ENCODE measurements around the gene SYT1. TPM values are rescaled to one million over a fixed set of nuclear protein-coding genes. Genes with fewer than 3 reads are reported as not detected.
"Not testable (repeated sequence)": the region's sequence is repeated elsewhere in the genome, so short reads cannot be mapped to it uniquely, and the experiment has no call there.

Gene SYT1
- total and polyA plus RNA-seq, 2 experiments from 2014 or later, result 48.7 to 51.7 TPM

DNA sequence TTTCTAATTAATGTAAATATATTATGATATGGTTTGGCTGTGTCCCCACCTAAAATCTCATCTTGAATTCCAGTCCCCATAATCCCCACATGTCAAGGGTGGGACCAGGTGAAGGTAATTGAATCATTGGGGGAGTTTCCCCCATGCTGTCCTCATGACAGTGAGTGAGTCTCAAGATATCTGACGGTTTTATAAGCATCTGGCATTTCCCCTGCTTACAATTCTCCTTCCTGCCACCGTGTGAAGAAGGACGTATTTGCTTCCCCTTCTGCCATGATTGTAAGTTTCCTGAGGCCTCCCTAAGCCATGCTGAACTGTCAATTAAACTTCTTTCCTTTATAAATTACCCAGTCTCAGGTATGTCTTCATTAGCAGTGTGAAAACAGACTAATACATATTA, 562.2 kb downstream of the SYT1 start:
- not testable (repeated sequence) for H3F3A ChIP-seq (replicated peaks; ENCODE audit: low read depth); H3K27me3 ChIP-seq (ENCODE audit: insufficient read depth); H3K9me2 ChIP-seq (ENCODE audit: insufficient read depth); H3K27ac ChIP-seq (ENCODE audit: low read depth); ATAC-seq; H3K27me3 Mint-ChIP-seq (ENCODE audit: insufficient read depth, low read depth, poor library complexity); H3K4me2 ChIP-seq; H3K79me2 ChIP-seq (replicated peaks; ENCODE audit: insufficient read depth); H3K36me3 ChIP-seq (ENCODE audit: insufficient read depth); H3K4me1 ChIP-seq (ENCODE audit: insufficient read depth); H3K9me3 Mint-ChIP-seq; H3K4me3 ChIP-seq; H2AFZ ChIP-seq; H3K36me3 Mint-ChIP-seq (ENCODE audit: low read depth); H3K4me3 Mint-ChIP-seq; H4K20me1 ChIP-seq (replicated peaks; ENCODE audit: insufficient read depth); DNase-seq (ENCODE audit: low spot score); H3K27ac Mint-ChIP-seq
- peaks cover 13% of the 10 kb centered on the region; the same call in 2 of the 3 replicates for H3K4me1 Mint-ChIP-seq

- TF ChIP-seq CREB1 (CRISPR knock-in tag; IDR thresholded peaks at IDR 0.05; ENCODE audit: low read depth), result no peak
- no peak for TF ChIP-seq ETS1 (IDR thresholded peaks at IDR 0.05)
- TF ChIP-seq, protein P1, sequence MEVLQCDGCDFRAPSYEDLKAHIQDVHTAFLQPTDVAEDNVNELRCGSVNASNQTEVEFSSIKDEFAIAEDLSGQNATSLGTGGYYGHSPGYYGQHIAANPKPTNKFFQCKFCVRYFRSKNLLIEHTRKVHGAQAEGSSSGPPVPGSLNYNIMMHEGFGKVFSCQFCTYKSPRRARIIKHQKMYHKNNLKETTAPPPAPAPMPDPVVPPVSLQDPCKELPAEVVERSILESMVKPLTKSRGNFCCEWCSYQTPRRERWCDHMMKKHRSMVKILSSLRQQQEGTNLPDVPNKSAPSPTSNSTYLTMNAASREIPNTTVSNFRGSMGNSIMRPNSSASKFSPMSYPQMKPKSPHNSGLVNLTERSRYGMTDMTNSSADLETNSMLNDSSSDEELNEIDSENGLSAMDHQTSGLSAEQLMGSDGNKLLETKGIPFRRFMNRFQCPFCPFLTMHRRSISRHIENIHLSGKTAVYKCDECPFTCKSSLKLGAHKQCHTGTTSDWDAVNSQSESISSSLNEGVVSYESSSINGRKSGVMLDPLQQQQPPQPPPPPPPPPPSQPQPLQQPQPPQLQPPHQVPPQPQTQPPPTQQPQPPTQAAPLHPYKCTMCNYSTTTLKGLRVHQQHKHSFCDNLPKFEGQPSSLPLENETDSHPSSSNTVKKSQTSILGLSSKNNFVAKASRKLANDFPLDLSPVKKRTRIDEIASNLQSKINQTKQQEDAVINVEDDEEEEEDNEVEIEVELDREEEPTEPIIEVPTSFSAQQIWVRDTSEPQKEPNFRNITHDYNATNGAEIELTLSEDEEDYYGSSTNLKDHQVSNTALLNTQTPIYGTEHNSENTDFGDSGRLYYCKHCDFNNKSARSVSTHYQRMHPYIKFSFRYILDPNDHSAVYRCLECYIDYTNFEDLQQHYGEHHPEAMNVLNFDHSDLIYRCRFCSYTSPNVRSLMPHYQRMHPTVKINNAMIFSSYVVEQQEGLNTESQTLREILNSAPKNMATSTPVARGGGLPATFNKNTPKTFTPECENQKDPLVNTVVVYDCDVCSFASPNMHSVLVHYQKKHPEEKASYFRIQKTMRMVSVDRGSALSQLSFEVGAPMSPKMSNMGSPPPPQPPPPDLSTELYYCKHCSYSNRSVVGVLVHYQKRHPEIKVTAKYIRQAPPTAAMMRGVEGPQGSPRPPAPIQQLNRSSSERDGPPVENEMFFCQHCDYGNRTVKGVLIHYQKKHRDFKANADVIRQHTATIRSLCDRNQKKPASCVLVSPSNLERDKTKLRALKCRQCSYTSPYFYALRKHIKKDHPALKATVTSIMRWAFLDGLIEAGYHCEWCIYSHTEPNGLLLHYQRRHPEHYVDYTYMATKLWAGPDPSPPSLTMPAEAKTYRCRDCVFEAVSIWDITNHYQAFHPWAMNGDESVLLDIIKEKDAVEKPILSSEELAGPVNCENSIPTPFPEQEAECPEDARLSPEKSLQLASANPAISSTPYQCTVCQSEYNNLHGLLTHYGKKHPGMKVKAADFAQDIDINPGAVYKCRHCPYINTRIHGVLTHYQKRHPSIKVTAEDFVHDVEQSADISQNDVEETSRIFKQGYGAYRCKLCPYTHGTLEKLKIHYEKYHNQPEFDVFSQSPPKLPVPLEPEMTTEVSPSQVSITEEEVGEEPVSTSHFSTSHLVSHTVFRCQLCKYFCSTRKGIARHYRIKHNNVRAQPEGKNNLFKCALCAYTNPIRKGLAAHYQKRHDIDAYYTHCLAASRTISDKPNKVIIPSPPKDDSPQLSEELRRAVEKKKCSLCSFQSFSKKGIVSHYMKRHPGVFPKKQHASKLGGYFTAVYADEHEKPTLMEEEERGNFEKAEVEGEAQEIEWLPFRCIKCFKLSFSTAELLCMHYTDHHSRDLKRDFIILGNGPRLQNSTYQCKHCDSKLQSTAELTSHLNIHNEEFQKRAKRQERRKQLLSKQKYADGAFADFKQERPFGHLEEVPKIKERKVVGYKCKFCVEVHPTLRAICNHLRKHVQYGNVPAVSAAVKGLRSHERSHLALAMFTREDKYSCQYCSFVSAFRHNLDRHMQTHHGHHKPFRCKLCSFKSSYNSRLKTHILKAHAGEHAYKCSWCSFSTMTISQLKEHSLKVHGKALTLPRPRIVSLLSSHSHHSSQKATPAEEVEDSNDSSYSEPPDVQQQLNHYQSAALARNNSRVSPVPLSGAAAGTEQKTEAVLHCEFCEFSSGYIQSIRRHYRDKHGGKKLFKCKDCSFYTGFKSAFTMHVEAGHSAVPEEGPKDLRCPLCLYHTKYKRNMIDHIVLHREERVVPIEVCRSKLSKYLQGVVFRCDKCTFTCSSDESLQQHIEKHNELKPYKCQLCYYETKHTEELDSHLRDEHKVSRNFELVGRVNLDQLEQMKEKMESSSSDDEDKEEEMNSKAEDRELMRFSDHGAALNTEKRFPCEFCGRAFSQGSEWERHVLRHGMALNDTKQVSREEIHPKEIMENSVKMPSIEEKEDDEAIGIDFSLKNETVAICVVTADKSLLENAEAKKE (CRISPR knock-in tag; IDR thresholded peaks at IDR 0.05), result no peak
- no peak for TF ChIP-seq REST (IDR thresholded peaks at IDR 0.05; ENCODE audit: unreplicated experiment)
- TF ChIP-seq STAT1 (IDR thresholded peaks at IDR 0.05; ENCODE audit: unreplicated experiment), result no peak
- TF ChIP-seq EZH2 (IDR thresholded peaks at IDR 0.05; ENCODE audit: low read depth, unreplicated experiment), result no peak
- no peak for TF ChIP-seq ZNF114 (CRISPR knock-in tag; IDR thresholded peaks at IDR 0.05)
- no peak for TF ChIP-seq JUNB (IDR thresholded peaks at IDR 0.05; ENCODE audit: unreplicated experiment)
- TF ChIP-seq, protein P2, sequence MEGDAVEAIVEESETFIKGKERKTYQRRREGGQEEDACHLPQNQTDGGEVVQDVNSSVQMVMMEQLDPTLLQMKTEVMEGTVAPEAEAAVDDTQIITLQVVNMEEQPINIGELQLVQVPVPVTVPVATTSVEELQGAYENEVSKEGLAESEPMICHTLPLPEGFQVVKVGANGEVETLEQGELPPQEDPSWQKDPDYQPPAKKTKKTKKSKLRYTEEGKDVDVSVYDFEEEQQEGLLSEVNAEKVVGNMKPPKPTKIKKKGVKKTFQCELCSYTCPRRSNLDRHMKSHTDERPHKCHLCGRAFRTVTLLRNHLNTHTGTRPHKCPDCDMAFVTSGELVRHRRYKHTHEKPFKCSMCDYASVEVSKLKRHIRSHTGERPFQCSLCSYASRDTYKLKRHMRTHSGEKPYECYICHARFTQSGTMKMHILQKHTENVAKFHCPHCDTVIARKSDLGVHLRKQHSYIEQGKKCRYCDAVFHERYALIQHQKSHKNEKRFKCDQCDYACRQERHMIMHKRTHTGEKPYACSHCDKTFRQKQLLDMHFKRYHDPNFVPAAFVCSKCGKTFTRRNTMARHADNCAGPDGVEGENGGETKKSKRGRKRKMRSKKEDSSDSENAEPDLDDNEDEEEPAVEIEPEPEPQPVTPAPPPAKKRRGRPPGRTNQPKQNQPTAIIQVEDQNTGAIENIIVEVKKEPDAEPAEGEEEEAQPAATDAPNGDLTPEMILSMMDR (conservative IDR thresholded peaks at IDR 0.05; ENCODE audit: low read depth in 2 of 2), result no peak
- no peak for ATAC-seq
- H3K9me3 Mint-ChIP-seq, result no peaks in the 10 kb centered on the region
- H2AFZ ChIP-seq, result no peak overlapping the region
- H3K27ac Mint-ChIP-seq, result no peak overlapping the region; the same call in 1 of the 2 replicates
- H3K4me2 ChIP-seq, result no peak overlapping the region
- no peaks in the 10 kb centered on the region for H3K27me3 ChIP-seq (ENCODE audit: insufficient read depth)
- H3K9me2 ChIP-seq (ENCODE audit: insufficient read depth), result 0 out of 2 replicates have a peak, but pooled peaks cover 6% of the 10 kb centered on the region
- no peaks in the 10 kb centered on the region for H3K36me3 ChIP-seq (ENCODE audit: insufficient read depth)
- no peaks in the 10 kb centered on the region for H3F3A ChIP-seq (replicated peaks; ENCODE audit: low read depth)
- no peak overlapping the region for H3K27ac ChIP-seq (ENCODE audit: low read depth)
- H4K20me1 ChIP-seq (replicated peaks; ENCODE audit: insufficient read depth), result no peaks in the 10 kb centered on the region
- DNase-seq (ENCODE audit: low spot score), result no peak
- no peaks in the 10 kb centered on the region for H3K79me2 ChIP-seq (replicated peaks; ENCODE audit: insufficient read depth)
- peaks cover 3% of the 10 kb centered on the region for H3K27me3 Mint-ChIP-seq (ENCODE audit: insufficient read depth, low read depth, poor library complexity)
- no peak overlapping the region for H3K4me3 ChIP-seq
- H3K4me1 Mint-ChIP-seq, result no peaks in the 10 kb centered on the region
- H3K4me3 Mint-ChIP-seq, result no peak overlapping the region
- no peaks in the 10 kb centered on the region for H3K36me3 Mint-ChIP-seq (ENCODE audit: low read depth)
- H3K4me1 ChIP-seq (ENCODE audit: insufficient read depth), result no peaks in the 10 kb centered on the region
These were observed 569.0 kb downstream of the SYT1 start for GRCh38 chr12:79433465-79434072.
